K562 (cell line): Measurements from ENCODE around the gene EEF1AKMT1. TPM values are rescaled to one million over a fixed set of nuclear protein-coding genes. Genes with fewer than 3 reads are reported as not detected.

Source experiments
- GABPA ChIP-seq: fragments of 200-800 bp; sonication (Bioruptor generic); conservative IDR thresholded peaks from 2 replicates; pipeline ENCODE4 v1.6.1; 2016; ENCODE audit warnings: low read depth, missing genetic modification characterization, missing compliant biosample characterization
- ILK ChIP-seq: fragments of 450-650 bp; IDR thresholded peaks from 2 replicates; pipeline ENCODE4 v1.6.1; 2016; ENCODE audit warnings: missing genetic modification characterization, low read depth, mild to moderate bottlenecking, missing compliant biosample characterization, moderate library complexity, borderline replicate concordance
- POLR2G ChIP-seq: fragments of 200-400 bp; formaldehyde crosslinking; IDR thresholded peaks from 2 replicates; pipeline ENCODE4 v1.6.1; 2017; ENCODE audit warnings: low read depth, mild to moderate bottlenecking, antibody characterized with exemption, low read length, moderate library complexity
- TCF3 ChIP-seq: sonication (generic); formaldehyde crosslinking; IDR thresholded peaks from 2 replicates; pipeline ENCODE4 v1.4.0; 2020; ENCODE audit warnings: mild to moderate bottlenecking, missing genetic modification reagents
- ZBED1 ChIP-seq: IDR thresholded peaks from 2 replicates; pipeline ENCODE4 v1.6.1; 2014
- ZNF518B ChIP-seq: fragments of 250-450 bp; sonication (Bioruptor Pico); IDR thresholded peaks from 2 replicates; pipeline ENCODE4 v1.5.0; 2021; ENCODE audit warnings: mild to moderate bottlenecking, moderate library complexity
- polyA plus RNA-seq, 8 experiments: library from polyadenylated mRNA; depleted of rRNA in 4 of 8; stranded (reverse) in 5 of 8; unstranded in 3 of 8; fragments of >200 nt; fragmentation: Nextera tagmentation in 2 of 8; fragmentation: Illumina TruSeq in 1 of 8; extraction: Ambion mirVana in 2 of 8; extraction: Trizol in 1 of 8; gene quantifications; 2 replicates each; pipeline versions ENCODE4 v1.2.1 to v1.2.3, GENCODE V29; 2011 to 2014; ENCODE audit warnings: inconsistent platforms in 1 of 8, missing spikeins in 1 of 8
- total RNA-seq, 7 experiments: library from RNA; depleted of rRNA in 6 of 7; stranded (reverse); fragments of >200 nt in 6 of 7; fragmentation: Illumina TruSeq in 2 of 7; extraction: Trizol in 2 of 7; gene quantifications; 2 replicates each; pipeline versions ENCODE4 v1.2.1 to v1.2.3, GENCODE V29; 2011 to 2021; ENCODE audit warnings: low replicate concordance in 1 of 7

Gene EEF1AKMT1
- total and polyA plus RNA-seq, 9 of the 15 experiments (the other 6 are each of a cell fraction or from before 2014, with no cell fraction given): 5.3 to 36.3 (median 7.9) TPM

- no peak for TF ChIP-seq ZNF518B (CRISPR knock-in tag)
- peak; percentile 55 for TF ChIP-seq POLR2G
- TF ChIP-seq TCF3 (CRISPR knock-in tag): no peak
- no peak for TF ChIP-seq ZBED1
- TF ChIP-seq GABPA (tag): peak; percentile 63
- no peak for TF ChIP-seq ILK (tag)
These were observed 69.8 kb downstream of the EEF1AKMT1 start (continued) for GRCh38 chr13:20703780-20704458.
